HG03565 (cell line): ENCODE measurements around the gene SIM2.

Experiments
- ATAC-seq: cut with Tn5 transposase; IDR thresholded peaks from one replicate; pipeline ENCODE4 v1.9.1; 2021; ENCODE audit warnings: mild to moderate bottlenecking, moderate library complexity; ENCODE audit not compliant: unreplicated experiment

Gene SIM2

DNA sequence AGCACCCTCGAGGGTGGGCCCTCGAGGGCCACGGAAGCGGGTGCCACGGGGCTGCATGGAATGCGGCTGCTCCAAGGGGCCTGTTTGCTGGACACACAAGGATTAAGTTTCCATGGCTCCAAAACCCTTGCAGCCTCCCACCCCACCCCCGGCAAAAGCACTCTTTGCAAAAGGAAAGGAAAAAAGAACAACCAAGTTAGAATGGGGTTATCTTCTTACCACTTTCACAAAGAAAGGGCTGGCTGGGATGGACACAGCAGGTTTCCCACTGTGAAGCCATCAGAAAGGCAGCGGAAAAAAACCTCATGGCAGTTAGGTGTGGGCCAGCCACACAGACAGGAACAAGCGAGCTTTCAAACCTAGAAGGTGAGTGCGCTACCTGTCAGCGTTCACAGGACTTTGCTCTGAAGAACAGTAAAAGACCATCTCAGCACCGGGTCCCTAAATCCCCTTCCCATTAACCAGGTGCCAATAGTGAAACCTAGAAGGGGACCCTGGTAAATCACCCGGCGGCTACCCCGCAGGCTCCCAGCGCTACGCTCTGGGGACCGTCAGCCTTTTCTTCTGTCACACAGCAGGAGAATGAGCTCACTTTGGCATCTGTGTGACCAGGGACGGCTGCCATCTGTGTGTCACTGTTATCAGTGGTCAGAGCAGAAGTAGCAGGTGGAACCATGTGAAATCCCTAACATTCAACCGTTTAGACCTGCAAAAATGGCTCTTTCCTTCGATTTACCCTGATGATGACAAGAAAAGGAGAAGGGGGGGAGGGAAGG is 93.0 kb downstream of the SIM2 start:
- ATAC-seq: no peak

GRCh38 chr21:36792505-36792967 is 93.6 kb downstream of the SIM2 start:
- ATAC-seq: no peak

- no peak for ATAC-seq
These were observed 97.2 kb downstream of the SIM2 start for GRCh38 chr21:36796070-36796469.

GRCh38 chr21:36798491-36798890 is 99.6 kb downstream of the SIM2 start:
- no peak for ATAC-seq
